Fibroblast of the aortic adventitia (primary cell): ENCODE measurements around the gene RIPK3. TPM values are rescaled to one million over a fixed set of nuclear protein-coding genes. Genes with fewer than 3 reads are reported as not detected.
A peak's percentile ranks its signal among the peaks of the same experiment; 100 is the strongest.

ENCODE experiments used
- DNase-seq: peaks from one replicate; pipeline ENCODE4 v3.0.0-alpha.2; 2010; ENCODE audit warnings: low read depth
- H3K4me3 ChIP-seq: 2 replicates; pipeline ENCODE4 v1.5.1; 2011; ENCODE audit warnings: low read depth, mild to moderate bottlenecking, control low read depth, low read length, moderate library complexity
- CTCF ChIP-seq: IDR thresholded peaks from 2 replicates; pipeline ENCODE4 v1.5.1; 2011; ENCODE audit warnings: mild to moderate bottlenecking, low read length, control low read depth, inconsistent platforms; ENCODE audit not compliant: insufficient read depth
- total RNA-seq: library from RNA; depleted of rRNA; stranded (reverse); fragments of >200 nt; gene quantifications from 2 replicates; pipeline ENCODE4 v1.2.3, GENCODE V29; 2012; ENCODE audit warnings: low replicate concordance

RIPK3 gene
- total RNA-seq, 1 donor = 0.99 TPM

- no peak for TF ChIP-seq CTCF
- DNase-seq = peak; percentile 65
- H3K4me3 ChIP-seq = no peak overlapping the region
Measured at GRCh38 chr14:24353559-24354481, 14.0 kb upstream of the RIPK3 start.

- DNase-seq = peak; percentile 61
Measured at GRCh38 chr14:24351517-24351916, 11.7 kb upstream of the RIPK3 start.

GRCh38 chr14:24349742-24350141 lies 10.0 kb upstream of the RIPK3 start:
- TF ChIP-seq CTCF = no peak
- no peak for DNase-seq
- H3K4me3 ChIP-seq = no peak overlapping the region

More at GRCh38 chr14:24351517-24351916, 11.7 kb upstream of the RIPK3 start:
- no peak for TF ChIP-seq CTCF
- H3K4me3 ChIP-seq = no peak overlapping the region

- no peak for TF ChIP-seq CTCF
Measured at GRCh38 chr14:24348186-24348585, 8.4 kb upstream of the RIPK3 start.

GRCh38 chr14:24347134-24347533 lies 7.3 kb upstream of the RIPK3 start:
- DNase-seq = no peak
- H3K4me3 ChIP-seq = no peak overlapping the region
- no peak for TF ChIP-seq CTCF

More at GRCh38 chr14:24348186-24348585, 8.4 kb upstream of the RIPK3 start:
- H3K4me3 ChIP-seq = no peak overlapping the region
- DNase-seq = no peak

GRCh38 chr14:24343795-24344660 lies 4.2 kb upstream of the RIPK3 start:
- DNase-seq = no peak
- no peak for TF ChIP-seq CTCF
- no peak overlapping the region for H3K4me3 ChIP-seq
